ENCODE measurements around the gene SLC2A9.

DNA sequence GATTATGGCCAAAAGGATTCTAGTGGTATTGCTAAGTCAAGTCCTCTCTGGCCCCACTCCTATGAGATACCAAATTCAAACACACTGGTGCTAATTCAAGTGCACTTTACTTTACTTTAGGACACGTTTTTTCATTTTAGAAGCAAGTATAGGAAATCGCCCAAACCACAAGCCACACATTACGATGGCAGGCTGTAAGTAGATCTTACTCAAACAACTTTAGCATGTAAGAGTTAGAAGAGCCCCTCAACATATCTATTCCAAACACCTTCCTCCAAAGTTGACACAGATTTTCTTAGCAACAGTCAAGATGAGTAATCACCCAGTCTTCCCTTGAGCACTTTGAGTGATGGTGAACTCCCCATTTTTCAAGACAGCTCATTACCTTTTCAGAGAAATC, 196.2 kb downstream of the SLC2A9 start:
- TF ChIP-seq POLR2A (IDR thresholded peaks at IDR 0.05) (no peak), EP300 (IDR thresholded peaks at IDR 0.05) (no peak)
